Neuronal stem cell (in vitro differentiated cells): ENCODE data around the gene ELF4.
"Not testable (repeated sequence)": the region's sequence is repeated elsewhere in the genome, so short reads cannot be mapped to it uniquely, and the experiment has no call there.

Source experiments
- DNase-seq: peaks from one replicate; pipeline ENCODE4 v3.0.0-alpha.2; 2013; ENCODE audit warnings: low spot score
- H2AFZ ChIP-seq: one replicate; pipeline ENCODE4 v1.6.1; 2013; ENCODE audit warnings: mild to moderate bottlenecking, low read length, inconsistent platforms
- H2AK5ac ChIP-seq: 2 replicates; pipeline ENCODE4 v1.6.1; 2013; ENCODE audit warnings: low read depth, mild to moderate bottlenecking, inconsistent platforms, low read length, moderate library complexity, mixed read lengths
- H2BK120ac ChIP-seq: 2 replicates; pipeline ENCODE4 v1.6.1; 2013; ENCODE audit warnings: low read depth, mild to moderate bottlenecking, inconsistent platforms, low read length, moderate library complexity, mixed read lengths
- H2BK12ac ChIP-seq: one replicate; pipeline ENCODE4 v1.6.1; 2013; ENCODE audit warnings: low read length, inconsistent platforms
- H2BK15ac ChIP-seq: 2 replicates; pipeline ENCODE4 v1.6.1; 2013; ENCODE audit warnings: mild to moderate bottlenecking, low read length, inconsistent platforms, mixed read lengths
- H2BK5ac ChIP-seq: one replicate; pipeline ENCODE4 v1.6.1; 2013; ENCODE audit warnings: inconsistent platforms, mild to moderate bottlenecking, low read length, moderate library complexity
- H3K14ac ChIP-seq: one replicate; pipeline ENCODE4 v1.6.1; 2013; ENCODE audit warnings: low read length, inconsistent platforms
- H3K18ac ChIP-seq: 2 replicates; pipeline ENCODE4 v1.6.1; 2013; ENCODE audit warnings: low read length, inconsistent platforms
- H3K23ac ChIP-seq: 2 replicates; pipeline ENCODE4 v1.6.1; 2013; ENCODE audit warnings: low read depth, mild to moderate bottlenecking, mixed read lengths, low read length, inconsistent platforms; ENCODE audit not compliant: poor library complexity
- H3K27ac ChIP-seq: replicated peaks from 3 replicates; pipeline ENCODE4 v1.5.1; 2013; ENCODE audit warnings: low read length, inconsistent platforms
- H3K27me3 ChIP-seq, 3 experiments: 2 replicates each; pipeline ENCODE4 v1.6.1; 2013; ENCODE audit warnings: low read length in 3 of 3, mild to moderate bottlenecking in 2 of 3, inconsistent platforms in 1 of 3, low read depth in 1 of 3, mixed read lengths in 1 of 3, moderate library complexity in 1 of 3; ENCODE audit not compliant: control insufficient read depth in 3 of 3, insufficient read depth in 3 of 3
- H3K36me3 ChIP-seq, 2 donors: replicated peaks in 1 of 2; 2 replicates each; pipeline ENCODE4 v1.6.1; 2013; ENCODE audit warnings: low read length in 2 of 2; ENCODE audit not compliant: control insufficient read depth in 2 of 2, insufficient read depth in 2 of 2
- H3K4ac ChIP-seq: 2 replicates; pipeline ENCODE4 v1.6.1; 2013; ENCODE audit warnings: inconsistent platforms, mild to moderate bottlenecking, low read length, moderate library complexity
- H3K4me1 ChIP-seq, 2 donors: 1 replicate in 1 of 2; 2 replicates in 1 of 2; pipeline ENCODE4 v1.6.1; 2013; ENCODE audit warnings: low read length in 2 of 2, low read depth in 1 of 2; ENCODE audit not compliant: control insufficient read depth in 2 of 2, insufficient read depth in 1 of 2
- H3K4me2 ChIP-seq: one replicate; pipeline ENCODE4 v1.6.1; 2013; ENCODE audit warnings: mild to moderate bottlenecking, low read length, inconsistent platforms; ENCODE audit not compliant: insufficient read depth, poor library complexity, severe bottlenecking
- H3K4me3 ChIP-seq, 2 donors: 2 replicates each; pipeline ENCODE4 v1.5.1; 2013; ENCODE audit warnings: low read length in 2 of 2, mild to moderate bottlenecking in 2 of 2, inconsistent platforms in 1 of 2, moderate library complexity in 1 of 2
- H3K79me1 ChIP-seq: one replicate; pipeline ENCODE4 v1.6.1; 2013; ENCODE audit warnings: low read depth, mild to moderate bottlenecking, inconsistent platforms, low read length, moderate library complexity
- H3K9ac ChIP-seq: one replicate; pipeline ENCODE4 v1.6.1; 2013; ENCODE audit warnings: mild to moderate bottlenecking, low read depth, low read length, inconsistent platforms; ENCODE audit not compliant: poor library complexity
- H3K9me3 ChIP-seq, 2 donors: replicated peaks in 1 of 2; 2 replicates each; pipeline versions ENCODE3 to v1.6.1; 2013; ENCODE audit warnings: low read length in 2 of 2, mild to moderate bottlenecking in 2 of 2, inconsistent platforms in 1 of 2, low read depth in 1 of 2, mixed read lengths in 1 of 2, moderate library complexity in 1 of 2; ENCODE audit not compliant: control insufficient read depth in 2 of 2, insufficient read depth in 1 of 2
- H4K8ac ChIP-seq: one replicate; pipeline ENCODE4 v1.6.1; 2013; ENCODE audit warnings: low read depth, mild to moderate bottlenecking, inconsistent platforms, low read length, moderate library complexity
- H4K91ac ChIP-seq: one replicate; pipeline ENCODE4 v1.6.1; 2013; ENCODE audit warnings: low read length, low read depth, mild to moderate bottlenecking, inconsistent platforms; ENCODE audit not compliant: poor library complexity
- WGBS, 2 donors: extraction: QIAGEN DNeasy Blood & Tissue Kit; methylation state at CpG; one replicate each; pipeline ENCODE4 v1.1.7; 2013; ENCODE audit warnings: missing lambda C conversion rate in 2 of 2, mixed read lengths in 1 of 2; ENCODE audit not compliant: insufficient read length in 2 of 2, insufficient replicate concordance in 1 of 2; ENCODE audit errors: extremely low coverage in 2 of 2; 5-methylcytosine and 5-hydroxymethylcytosine counted together

The ELF4 gene

DNA sequence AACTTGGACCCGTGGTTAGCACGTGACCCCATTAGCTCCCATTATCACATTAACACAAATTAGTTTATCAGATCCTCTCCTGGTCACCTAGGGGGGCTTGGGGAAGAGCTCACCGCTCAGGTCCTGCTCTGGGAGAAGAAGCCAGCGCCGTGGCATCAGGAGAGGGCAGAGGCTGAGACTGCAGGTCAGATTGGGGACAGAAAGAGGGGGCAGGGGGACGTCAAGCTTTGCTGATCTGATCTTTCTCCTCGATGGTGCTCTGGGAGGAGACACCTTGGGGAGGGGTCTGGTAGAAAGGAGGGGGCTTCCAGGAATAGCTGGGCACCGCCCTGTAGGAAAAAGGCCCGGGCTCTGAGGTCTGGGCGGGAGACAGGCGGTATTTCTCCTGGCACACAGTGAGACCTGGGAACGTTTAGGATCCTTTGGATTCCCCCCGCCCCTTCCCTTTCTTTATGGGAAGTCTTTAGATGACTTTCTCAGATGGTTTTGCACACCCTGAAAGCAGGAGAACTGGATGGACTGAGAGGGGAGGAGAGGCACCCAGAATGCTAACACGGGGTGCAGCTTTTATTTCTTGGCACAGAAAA, 9.1 kb upstream of the ELF4 start:
- Histone ChIP-seq H3K4ac (no peak overlapping the region), H3K4me1 (peaks cover 2 to 6% of the 10 kb centered on the region in 2 donors), H3K79me1 (no peaks in the 10 kb centered on the region), H3K27ac (no peak overlapping the region), H3K4me3 (no peak overlapping the region), H2BK15ac (no peak overlapping the region), H2AFZ (no peak overlapping the region), H2BK5ac (no peak overlapping the region), H3K4me2 (no peak overlapping the region), H3K9me3 (no peaks in the 10 kb centered on the region), H3K14ac (no peak overlapping the region), H3K23ac (no peak overlapping the region), H3K18ac (peak overlapping the region; percentile 28), H2BK12ac (no peak overlapping the region), H3K36me3 (no peaks in the 10 kb centered on the region), H4K8ac (no peak overlapping the region), H2BK120ac (no peak overlapping the region), H3K9ac (no peak overlapping the region), H4K91ac (no peak overlapping the region), H3K27me3 (no peaks in the 10 kb centered on the region), H2AK5ac (no peak overlapping the region)
- WGBS, 2 donors, result no CpG with 5 or more reads among the region's 14 CpGs
- DNase-seq, result no peak

DNA sequence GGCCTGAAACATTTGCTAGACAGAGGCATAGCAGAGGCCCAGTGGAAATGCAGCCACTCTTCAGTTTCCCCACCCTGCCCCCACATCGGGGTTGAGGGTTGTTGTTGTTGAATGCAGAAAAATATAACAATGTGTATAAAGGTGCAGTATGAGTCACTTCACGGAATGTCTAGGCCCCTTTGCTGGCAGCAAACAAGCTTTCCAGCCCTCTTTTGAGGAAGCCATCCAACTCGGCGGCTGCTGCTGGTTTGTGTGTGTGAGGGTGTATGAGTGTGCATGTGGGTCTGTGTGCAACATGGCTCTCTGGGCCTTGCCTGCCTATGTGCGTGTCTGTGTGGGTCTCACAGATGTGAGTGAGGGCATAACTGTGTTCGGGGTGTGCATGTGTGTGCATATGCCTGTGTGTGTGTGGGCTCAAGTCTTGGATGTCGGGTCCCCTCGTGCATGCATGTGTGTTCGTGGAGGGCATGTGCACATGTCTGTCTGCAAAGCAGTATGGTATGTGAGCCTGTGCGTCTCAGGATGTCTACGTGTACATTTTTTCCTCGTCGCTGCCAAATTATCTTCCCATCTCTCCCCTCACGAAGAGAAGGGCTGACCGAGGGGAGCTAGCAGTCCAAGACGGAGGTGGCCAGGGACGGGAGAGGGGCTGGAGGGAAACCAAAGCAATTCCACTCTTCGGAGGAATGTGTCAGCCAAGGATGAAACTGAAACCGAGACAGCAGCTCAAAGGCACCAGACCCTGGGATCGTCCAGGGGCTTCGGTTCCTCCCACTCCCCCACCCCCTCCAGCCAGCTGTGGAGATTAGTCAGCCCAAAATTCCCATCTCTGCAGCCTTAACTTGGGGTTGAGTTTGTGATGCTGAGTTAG, 8.4 kb upstream of the ELF4 start:
- H2AK5ac ChIP-seq, result no peak overlapping the region
- H3K4me1 ChIP-seq, result peaks cover 2 to 6% of the 10 kb centered on the region in 2 donors
- H2BK120ac ChIP-seq, result no peak overlapping the region
- H3K4ac ChIP-seq, result no peak overlapping the region
- no peak overlapping the region for H2AFZ ChIP-seq
- peak overlapping the region; percentile 12 for H3K23ac ChIP-seq
- H3K4me2 ChIP-seq, result no peak overlapping the region
- H3K9me3 ChIP-seq, result no peaks in the 10 kb centered on the region
- H3K14ac ChIP-seq, result no peak overlapping the region
- H3K18ac ChIP-seq, result no peak overlapping the region
- H2BK12ac ChIP-seq, result no peak overlapping the region
- no peaks in the 10 kb centered on the region for H3K27me3 ChIP-seq
- no peak overlapping the region for H3K9ac ChIP-seq
- H2BK5ac ChIP-seq, result no peak overlapping the region
- H4K8ac ChIP-seq, result no peak overlapping the region
- H2BK15ac ChIP-seq, result no peak overlapping the region
- H3K27ac ChIP-seq, result no peak overlapping the region
- H4K91ac ChIP-seq, result no peak overlapping the region
- no peaks in the 10 kb centered on the region for H3K36me3 ChIP-seq
- no peak for DNase-seq
- no peaks in the 10 kb centered on the region for H3K79me1 ChIP-seq
- no CpG with 5 or more reads among the region's 21 CpGs for WGBS, 2 donors
- no peak overlapping the region for H3K4me3 ChIP-seq

- H3K9me3 ChIP-seq, result no peaks in the 10 kb centered on the region
- H3K18ac ChIP-seq, result no peak overlapping the region
- no peak overlapping the region for H4K91ac ChIP-seq
- no CpG with 5 or more reads among the region's 7 CpGs for WGBS, 2 donors
- H3K27ac ChIP-seq, result no peak overlapping the region
- no peak overlapping the region for H3K4ac ChIP-seq
- H3K14ac ChIP-seq, result no peak overlapping the region
- no peak overlapping the region for H2BK15ac ChIP-seq
- no peak overlapping the region for H3K9ac ChIP-seq
- H3K79me1 ChIP-seq, result no peaks in the 10 kb centered on the region
- no peak overlapping the region for H2BK12ac ChIP-seq
- no peak overlapping the region for H3K4me3 ChIP-seq
- peaks cover 2 to 6% of the 10 kb centered on the region in 2 donors for H3K4me1 ChIP-seq
- H3K4me2 ChIP-seq, result no peak overlapping the region
- no peak overlapping the region for H3K23ac ChIP-seq
- H2AK5ac ChIP-seq, result no peak overlapping the region
- no peak overlapping the region for H2BK120ac ChIP-seq
- H4K8ac ChIP-seq, result no peak overlapping the region
- no peaks in the 10 kb centered on the region for H3K36me3 ChIP-seq
- H2AFZ ChIP-seq, result no peak overlapping the region
- DNase-seq, result no peak
- H3K27me3 ChIP-seq, result peaks cover 0 to under 1% (median 0%) of the 10 kb centered on the region in 3 experiments
- no peak overlapping the region for H2BK5ac ChIP-seq
Measured at GRCh38 chrX:130117166-130117565, 6.9 kb upstream of the ELF4 start.

GRCh38 chrX:130115119-130115885, 5.0 kb upstream of the ELF4 start:
- H2BK120ac ChIP-seq, H3K4me2 ChIP-seq, H4K91ac ChIP-seq, H3K23ac ChIP-seq, H3K14ac ChIP-seq, H2BK5ac ChIP-seq, H2AFZ ChIP-seq, H3K4me3 ChIP-seq, H3K79me1 ChIP-seq, H3K4me1 ChIP-seq, H3K4ac ChIP-seq, H2BK15ac ChIP-seq, H3K18ac ChIP-seq, H2AK5ac ChIP-seq, H3K36me3 ChIP-seq, H3K27ac ChIP-seq, DNase-seq, H4K8ac ChIP-seq, H3K9ac ChIP-seq, H2BK12ac ChIP-seq, H3K9me3 ChIP-seq: not testable (repeated sequence)
- H3K27me3 ChIP-seq, result peaks cover 0 to 12% (median 0%) of the 10 kb centered on the region in 3 experiments
- WGBS, 2 donors, result no CpG with 5 or more reads among the region's 10 CpGs
